HG02870 (cell line): Measurements from ENCODE around the gene ARHGEF4.

Source experiments
- ATAC-seq: cut with Tn5 transposase; IDR thresholded peaks from one replicate; pipeline ENCODE4 v1.9.1; 2021; ENCODE audit warnings: mild to moderate bottlenecking, moderate library complexity; ENCODE audit not compliant: unreplicated experiment

Gene ARHGEF4

DNA sequence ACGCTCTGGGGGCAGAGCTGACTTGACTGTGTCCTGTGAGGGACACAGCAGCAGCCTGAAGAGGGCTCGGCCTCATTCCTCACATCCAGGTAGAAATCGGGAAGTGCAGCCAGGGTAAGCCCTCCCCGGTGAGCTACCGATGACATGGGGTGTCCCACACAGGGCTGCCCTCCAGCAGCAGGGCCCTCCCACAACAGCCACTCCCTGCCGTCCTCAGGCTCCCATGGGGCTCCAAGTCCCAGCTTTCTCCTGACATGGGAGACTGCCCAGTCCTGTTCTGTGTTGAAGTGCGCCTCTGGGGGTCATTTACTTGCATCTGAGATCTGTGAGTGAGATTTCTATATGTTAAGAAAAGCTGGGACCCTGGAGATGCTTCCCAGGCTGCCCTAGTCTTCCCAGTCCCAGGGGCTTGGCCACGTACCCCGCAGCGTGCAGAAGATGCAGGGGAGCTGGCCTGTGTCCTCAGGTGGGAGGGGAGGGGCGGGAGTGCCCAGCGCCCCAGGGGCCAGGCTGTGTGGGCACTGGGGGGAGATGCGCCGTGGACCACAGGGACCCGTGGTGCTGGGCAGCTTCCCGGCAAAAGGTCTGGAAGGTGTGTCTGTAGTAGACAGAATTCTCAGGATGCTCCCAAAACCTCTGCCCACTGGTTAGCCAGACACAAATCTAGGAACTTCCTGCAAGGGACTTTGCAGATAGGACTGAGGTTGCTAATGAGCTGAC is 168.7 kb downstream of the ARHGEF4 start:
- ATAC-seq, result no peak

DNA sequence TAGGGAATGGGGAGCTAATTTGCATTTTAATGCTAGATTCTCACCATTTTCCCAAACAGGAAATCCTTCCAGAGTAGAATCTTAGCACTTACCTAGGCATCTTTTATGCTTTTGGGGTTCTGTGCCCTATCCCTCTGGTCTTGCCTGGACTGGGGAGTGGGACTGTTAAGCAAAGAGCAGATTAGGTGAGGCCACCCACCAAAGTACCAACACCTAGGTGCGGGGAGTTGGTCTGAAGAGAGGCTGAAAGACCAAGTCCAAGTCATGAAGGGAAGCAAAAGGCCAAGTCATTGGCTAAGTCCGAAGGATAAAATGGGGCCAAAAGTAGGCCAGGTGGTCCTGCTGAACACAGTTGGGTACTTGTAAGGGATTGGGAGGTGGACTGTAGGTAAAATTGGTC is 169.8 kb downstream of the ARHGEF4 start:
- ATAC-seq, result no peak

DNA sequence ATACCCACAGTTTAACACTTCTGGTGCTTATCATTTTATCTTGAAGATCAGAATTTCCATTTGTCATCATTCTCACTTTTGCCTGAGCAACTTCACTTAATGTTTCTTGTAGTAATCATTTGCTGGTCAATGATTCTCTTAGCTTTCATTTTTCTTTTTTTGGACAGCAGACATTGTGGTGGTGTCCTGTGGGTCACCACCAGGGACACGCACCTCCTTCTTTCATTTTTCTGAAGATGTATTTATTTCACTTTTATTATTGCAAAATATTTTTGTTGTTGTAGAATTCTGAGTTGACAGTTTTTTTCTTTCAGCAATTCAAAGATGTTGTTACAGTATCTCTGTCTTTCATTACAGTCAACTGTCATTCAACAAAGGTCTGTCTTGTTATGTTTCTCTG is 172.3 kb downstream of the ARHGEF4 start:
- no peak for ATAC-seq

DNA sequence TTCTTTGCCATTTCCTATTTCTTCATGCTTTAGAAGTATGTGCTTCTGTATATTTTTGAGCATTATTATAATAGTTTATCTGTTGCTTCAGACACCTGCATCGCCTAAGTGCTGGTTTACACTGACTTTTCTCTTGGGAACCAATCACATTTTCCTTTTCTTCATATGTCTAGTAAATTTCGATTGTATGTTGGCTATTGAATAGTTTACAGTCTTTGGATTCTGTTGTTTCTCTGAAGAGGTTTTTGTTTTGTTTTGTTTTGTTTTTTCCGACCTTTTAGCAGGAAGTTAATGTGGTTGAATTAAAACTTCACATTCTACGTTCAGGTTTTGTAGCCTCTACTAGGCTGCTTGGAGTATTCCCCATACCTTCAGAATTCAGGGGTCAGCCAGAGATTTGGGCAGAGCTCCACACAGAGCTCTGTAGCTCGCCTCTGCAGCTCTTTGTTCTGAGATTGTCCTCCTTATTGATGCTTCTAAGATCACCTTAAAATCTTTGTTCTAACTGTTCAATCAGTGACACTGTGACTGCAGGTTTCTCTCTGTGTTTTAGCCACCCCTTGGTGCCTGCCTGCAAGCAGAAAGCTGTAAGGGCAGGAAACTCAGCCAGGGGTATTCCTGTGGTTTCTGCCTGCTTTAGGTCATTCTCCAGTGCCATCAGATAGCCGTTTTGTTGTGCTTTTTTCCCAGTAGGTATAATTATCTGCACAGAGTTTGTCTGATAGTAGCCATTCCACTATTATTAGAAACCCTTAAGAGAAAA is 173.2 kb downstream of the ARHGEF4 start:
- no peak for ATAC-seq

DNA sequence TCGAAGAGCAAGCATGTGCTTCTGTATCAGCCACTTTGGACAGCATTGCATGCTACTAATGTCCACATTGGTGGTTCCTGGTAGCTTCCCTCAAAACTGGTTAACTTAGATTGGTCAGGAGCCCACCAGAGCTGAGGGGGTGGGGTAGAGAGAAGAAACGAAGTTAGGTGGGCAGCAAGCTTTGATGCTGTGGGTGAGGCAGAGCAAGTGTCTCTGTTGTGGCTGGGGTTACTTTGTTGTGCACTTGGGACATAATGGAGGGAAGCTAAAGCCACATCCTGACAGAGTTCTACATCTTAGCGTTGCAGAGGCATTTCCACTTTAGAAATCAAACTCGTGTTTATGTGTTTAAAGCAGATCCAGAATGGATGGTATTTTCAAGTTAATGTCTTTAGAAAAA is 173.9 kb downstream of the ARHGEF4 start:
- no peak for ATAC-seq

DNA sequence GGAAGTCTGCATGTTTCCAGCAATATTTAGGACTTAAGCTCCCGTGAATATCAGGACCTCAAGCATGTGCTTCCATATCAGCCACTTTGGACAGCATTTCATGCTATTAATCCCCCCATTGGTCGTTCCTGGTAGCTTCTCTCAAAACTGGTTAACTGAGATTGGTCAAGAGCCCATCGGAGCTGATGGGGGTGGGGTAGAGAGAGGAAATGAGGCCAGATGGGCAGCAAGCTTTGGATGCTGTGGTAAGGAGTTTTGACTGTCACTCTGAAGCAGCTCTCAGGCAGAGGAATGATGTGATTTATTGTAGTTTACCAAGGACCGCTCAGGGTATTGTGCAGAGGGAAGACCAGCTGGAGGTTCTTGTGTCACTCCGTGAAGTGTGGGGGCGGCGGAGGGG is 174.8 kb downstream of the ARHGEF4 start:
- ATAC-seq, result no peak

DNA sequence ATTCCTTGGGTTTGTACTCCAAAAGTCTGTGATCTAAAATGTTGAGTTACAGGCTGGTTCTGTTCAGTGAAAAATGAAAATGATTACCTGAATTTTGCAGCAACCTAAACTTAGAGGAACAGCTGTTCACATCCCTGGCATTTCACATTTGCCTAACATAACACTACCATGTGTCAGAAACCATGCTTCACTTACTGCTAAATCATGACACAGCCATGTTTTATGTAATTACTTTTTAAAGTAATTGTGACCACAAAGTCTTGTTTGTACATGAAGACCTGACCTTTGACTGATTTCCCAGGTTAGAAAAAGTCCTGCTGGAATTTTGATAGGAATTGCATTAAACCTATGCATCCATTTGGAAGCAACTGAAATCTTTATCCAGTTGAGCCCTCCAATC is 177.4 kb downstream of the ARHGEF4 start:
- ATAC-seq, result no peak

DNA sequence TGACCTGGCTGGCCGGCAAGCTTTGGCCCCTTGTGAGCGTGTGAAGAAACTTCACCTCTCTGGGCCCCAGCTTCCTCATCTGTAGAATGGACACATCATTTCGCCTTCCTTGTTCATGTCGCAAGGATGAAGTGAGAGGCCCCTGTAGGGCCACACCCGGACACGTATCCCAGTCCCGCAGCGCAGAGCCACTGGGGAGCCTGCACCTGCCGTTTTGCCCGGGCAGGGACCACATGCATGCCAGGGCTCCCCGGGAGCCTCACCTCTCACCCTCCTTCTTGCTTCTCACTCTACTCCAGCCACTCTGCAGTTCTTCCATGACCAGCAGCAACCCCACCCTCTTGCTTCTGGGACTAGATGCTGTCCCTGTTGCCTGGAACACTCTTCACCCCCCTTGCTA is 179.1 kb downstream of the ARHGEF4 start:
- ATAC-seq, result no peak

DNA sequence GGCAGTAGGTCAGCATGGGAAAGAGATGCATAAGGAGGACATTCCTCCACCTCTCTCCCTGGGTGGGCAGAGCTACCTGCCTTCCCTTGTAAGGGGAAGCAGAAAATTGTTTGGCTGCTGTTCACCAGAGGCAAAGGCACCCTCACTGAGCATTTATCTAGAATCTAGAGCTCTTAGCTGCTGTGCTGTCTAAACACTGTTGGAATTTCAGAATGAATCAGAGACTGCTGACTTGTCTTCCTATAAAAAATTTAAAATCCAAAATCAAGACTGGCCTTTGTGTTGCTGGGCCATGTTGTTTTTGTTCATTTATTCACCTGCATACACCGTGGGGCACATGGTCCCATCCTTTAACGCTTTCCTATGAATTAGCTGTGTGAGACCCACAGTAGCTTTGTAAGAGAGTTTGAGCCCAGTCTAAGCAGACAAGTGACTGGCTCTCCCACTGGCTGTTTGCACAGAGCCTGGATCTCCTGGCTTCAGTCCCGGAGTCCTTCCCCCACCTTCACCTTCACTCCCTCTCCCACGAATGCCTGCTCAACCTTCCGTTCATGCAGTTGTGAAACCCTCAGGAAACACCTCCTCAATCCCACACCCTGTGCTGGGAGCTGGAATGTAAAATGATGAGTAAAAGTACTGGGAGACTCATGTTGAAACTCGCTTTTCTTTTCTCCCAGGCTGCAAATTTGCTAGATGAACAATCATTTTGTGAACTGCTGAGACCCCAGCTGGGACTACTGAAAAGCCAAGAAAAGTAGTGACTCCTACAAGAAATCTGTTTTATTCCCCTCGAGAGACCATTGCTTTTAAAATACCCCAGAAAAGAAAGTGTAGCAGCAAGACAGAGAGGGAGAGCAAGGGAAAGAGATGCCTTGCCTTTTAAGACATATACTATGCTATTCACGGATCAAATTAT is 180.4 kb downstream of the ARHGEF4 start:
- no peak for ATAC-seq

DNA sequence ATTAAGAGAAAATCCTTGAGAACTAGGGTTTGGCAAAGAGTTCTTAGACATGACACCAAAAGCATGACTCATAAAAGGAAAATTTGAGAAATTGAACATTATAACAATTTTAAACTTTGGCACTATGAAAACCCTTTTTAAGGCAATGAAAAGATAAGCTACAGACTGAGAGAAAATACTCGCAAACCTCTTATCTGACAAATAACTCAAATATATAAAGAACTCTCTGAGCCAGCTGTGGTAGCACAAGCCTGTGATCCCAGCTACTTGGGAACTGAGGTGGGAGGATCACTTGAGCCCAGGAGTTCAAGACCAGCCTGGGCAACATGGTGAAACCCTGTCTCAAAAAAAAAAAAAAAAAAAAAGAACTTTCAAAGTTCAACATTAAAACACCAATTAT is 186.0 kb downstream of the ARHGEF4 start:
- ATAC-seq, result no peak

DNA sequence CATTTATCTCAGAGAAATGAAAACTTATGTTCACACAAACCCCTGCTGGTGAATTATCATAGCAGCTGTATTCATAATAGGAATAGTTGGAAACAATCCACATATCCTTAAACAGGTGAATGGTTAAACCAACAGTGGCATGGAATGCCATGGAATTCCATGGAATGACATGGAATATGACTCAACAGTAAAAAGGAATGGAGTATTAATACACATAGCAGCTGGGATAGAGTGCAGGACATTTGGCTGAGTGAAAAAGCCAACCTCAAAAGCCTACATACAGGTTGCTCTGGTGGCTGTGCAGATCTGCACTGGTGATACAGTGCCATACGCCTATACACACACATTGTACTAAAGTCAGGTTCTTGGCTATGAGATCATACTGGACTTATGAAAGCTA is 187.0 kb downstream of the ARHGEF4 start:
- no peak for ATAC-seq

DNA sequence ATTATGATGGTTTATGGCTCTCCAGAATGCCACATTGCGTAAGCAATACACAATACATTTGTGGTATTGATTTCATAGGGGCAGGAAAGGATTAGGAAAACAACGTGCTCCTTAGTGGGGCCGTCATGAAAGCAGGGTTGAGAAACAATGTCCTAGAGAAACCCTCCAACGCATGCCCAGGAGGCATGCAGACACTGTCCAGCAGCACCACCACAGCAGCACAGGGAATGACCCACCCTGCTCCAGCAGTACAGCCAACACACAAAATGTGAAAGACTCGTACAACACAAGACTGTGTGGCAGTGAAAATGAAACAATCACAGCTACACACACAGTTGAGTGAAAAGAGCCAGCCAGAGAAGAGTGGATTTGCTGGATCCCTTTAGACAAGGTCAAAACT is 190.2 kb downstream of the ARHGEF4 start:
- no peak for ATAC-seq

DNA sequence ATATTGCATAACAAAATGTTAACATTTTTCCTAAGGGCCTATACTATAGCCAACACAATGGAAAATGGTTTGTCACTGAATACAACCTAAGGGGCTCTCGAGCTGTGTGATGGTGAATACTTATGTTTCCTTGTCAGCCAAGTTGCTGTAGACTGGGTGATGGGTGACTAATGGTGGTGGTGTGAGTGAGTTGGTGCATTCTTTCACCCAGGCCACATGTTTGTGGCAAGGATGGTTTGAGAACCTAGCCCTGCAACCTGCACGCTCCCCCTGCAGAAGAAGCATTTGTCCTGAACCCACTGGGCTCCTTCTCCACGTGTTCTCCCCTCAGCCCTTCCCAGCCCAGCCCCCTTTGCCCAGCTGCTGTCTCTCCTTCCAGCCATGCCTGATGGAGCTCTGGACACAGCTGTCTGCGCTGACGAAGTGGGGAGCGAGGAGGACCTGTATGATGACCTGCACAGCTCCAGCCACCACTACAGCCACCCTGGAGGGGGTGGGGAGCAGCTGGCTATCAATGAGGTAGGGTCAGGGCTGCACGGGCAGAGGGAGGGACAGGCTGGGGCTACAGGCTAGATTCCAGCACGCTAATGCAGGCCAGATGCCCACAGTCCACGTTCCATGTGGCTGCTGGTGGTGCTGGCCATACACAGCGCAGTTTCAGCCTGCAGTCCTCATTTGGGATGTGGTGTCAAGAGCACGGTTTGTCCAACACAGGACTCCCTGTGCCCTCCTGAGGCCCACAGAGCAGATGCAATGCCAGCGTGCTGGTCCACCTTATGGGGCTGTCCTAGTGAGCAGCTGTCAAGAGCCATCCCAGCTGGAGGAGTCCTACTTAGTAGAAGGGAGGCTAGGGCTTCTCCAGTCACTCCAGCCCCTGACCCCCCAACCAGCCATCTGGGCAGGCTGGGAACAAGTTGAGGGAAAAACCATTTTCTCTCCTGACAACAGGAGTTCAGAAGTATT is 191.1 kb downstream of the ARHGEF4 start:
- no peak for ATAC-seq

DNA sequence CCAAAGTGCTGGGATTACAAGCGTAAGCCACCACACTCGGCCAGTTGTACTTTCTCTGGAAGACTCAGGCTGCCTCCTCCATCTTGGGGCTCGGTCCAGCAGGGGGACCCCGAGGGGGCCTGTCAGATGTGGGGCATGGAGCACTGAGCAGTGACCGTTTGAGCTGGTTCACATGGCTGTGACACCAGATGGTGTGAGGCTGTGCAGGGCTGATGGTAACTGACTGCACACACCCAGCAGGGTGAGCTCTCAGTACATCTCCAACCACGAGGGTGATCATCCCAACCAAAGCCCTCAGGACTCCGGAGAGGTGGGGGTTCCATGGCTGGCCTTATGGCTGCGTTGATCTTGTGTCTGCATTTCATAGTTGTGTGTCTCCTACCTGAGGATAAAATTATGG is 193.1 kb downstream of the ARHGEF4 start:
- no peak for ATAC-seq

DNA sequence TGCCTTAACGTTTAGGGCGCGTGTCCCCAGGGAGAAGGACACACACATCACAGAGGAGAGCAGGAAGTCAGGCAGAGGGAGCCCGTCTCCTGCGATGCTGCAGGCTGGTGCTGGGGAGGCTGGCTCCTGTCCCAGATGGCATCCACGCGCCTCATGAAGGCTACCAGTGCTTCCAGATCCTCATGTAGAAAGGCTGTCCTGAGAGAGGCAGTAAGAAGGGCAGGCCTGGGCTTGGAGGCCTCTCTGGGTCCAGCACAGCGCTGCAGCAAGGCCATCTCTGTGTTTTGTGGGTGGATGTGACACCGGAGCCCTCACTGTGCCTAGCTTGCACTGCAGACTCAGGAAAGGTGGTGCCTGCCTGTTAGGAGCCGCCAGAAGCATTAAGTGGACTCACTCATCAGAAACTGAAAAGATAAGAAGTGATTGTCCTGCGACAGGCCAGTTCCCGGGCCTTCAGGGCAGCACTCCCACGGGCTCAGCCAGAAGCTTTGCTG is 193.8 kb downstream of the ARHGEF4 start:
- ATAC-seq, result no peak

DNA sequence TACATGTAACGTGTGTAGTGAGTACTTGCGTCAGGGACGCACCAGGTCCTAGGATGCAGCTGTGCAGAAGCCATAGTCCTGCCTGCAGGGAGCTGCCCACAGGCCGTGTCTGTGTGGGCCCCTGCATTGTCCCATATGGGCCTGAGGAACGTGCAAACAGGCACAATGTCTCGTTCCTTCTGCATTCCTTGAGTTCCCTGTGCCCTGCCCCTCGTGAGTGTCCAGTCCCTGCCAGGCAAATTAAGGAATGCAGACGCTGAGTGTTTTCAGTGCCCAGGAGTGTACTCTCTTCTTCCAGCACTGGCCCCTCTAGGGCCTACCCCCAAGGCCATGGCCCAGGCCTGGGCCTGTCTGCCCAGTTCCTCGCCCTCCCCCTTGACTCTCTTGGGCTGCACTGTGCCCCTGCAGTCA is 194.7 kb downstream of the ARHGEF4 start:
- ATAC-seq, result no peak

DNA sequence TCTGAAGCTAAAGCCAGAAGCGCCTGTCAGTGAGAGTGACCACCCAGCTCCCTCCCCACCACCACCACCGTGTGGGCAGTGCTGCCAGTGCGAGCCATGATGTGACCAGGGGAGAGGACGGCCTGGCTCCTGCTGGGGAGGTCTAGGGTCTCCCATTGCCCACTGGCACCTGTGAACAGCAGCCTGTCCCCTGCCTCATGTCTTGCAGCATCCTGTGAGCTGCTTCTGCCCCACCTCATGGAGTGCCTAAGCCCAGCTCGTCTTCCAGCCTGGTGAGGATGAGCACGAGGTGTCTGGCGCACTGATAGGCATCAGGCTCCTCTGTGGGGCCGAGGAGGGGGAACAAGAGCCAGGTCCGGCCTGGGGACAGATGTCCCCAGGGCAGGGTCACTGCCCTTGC is 195.2 kb downstream of the ARHGEF4 start:
- ATAC-seq, result no peak

DNA sequence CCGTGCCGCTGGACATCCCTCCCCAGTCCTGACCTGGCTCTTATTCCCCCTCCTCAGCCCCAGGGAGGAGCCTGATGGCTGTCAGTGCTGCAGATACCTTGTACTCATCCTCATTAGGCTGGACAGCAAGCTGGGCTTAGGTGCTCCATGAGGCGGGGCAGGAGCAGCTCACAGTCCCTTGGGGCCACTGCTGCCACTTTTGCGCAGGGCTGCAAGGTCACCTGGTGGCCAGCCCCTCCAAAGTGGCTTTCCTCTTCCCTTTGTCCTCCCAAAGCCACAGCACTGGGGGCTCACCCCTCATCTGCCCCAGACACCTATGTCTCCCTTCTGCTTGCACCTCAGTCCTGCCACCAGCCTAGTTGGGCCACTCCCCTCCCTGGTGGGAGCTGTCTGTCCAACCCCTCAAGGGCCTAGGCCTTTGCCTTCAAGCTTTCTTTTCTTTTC is 195.7 kb downstream of the ARHGEF4 start:
- no peak for ATAC-seq

DNA sequence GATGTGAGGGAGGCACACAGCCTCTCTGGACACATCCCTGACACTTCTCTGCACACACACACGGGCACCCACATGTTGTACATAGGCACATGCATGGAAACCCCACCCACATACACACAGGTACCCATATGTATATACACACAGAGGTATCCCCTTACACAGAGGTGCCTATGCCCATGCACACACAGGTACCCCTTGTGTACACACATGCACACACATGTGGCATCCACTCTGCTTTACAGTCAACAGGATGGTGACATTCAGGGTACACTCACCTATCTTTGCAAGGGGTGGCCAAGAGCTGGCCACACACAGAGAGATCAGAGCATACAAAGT is 197.0 kb downstream of the ARHGEF4 start:
- no peak for ATAC-seq
